Stimulated activated CD8-positive, alpha-beta memory T cell treated with anti-CD3 and anti-CD28 coated beads, Interleukin-7, amount 100 ng/mL, for 4 hours (primary cell): ENCODE measurements around the gene TEKT2.

ENCODE experiments used
- DNase-seq, 2 donors: peaks; one replicate each; pipeline ENCODE4 v3.0.0-alpha.2; 2020; ENCODE audit warnings: low read depth in 2 of 2

TEKT2 gene

GRCh38 chr1:36083635-36084496, at the start of gene TEKT2:
Gene TEKT2 (plus strand): TSS chr1:36084094. CDS start chr1:36084922, 828 bp downstream.
- DNase-seq = no peak

GRCh38 chr1:36034692-36035091, 49.2 kb upstream of the TEKT2 start:
- DNase-seq = no peak

- no peak for DNase-seq
Observed at GRCh38 chr1:36035154-36035553, 48.7 kb upstream of the TEKT2 start.

GRCh38 chr1:36040238-36040637, 43.7 kb upstream of the TEKT2 start:
- DNase-seq = no peak

DNA sequence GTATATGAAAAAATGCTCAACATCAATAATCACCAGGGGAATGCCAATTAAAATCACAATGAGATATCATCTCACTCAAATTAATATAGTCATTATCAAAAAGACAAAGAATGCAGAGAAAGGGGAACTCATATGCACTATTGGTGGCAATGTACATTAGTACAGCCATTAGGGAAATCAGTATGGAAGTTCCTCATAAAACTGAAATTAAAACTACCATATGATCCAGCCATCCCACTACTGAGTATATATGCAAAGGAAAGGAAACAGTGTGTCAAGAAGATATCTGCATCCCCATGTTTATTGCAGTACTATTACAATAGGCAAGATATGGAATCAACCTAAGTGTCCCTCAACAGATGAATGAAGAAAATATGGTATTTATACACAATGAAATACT, 32.1 kb upstream of the TEKT2 start:
- DNase-seq = no peak

DNA sequence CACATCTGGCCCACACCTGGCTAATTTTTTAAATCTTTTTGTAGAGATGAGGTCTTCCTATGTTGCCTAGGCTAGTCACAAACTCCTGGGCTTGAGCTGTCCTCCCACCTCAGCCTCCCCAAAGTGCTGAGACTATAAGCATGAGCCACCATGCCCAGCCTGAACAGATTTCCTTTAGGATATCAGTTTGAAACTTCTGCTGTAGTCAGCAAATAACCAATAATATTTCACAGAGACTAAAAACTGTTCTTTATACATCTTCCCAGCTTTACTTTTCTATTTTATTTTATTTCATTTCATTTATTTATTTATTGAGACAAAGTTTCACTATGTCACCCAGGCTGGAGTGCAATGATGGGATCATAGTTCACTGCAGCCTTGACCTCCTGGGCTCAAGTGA, 29.9 kb upstream of the TEKT2 start:
- no peak for DNase-seq

DNA sequence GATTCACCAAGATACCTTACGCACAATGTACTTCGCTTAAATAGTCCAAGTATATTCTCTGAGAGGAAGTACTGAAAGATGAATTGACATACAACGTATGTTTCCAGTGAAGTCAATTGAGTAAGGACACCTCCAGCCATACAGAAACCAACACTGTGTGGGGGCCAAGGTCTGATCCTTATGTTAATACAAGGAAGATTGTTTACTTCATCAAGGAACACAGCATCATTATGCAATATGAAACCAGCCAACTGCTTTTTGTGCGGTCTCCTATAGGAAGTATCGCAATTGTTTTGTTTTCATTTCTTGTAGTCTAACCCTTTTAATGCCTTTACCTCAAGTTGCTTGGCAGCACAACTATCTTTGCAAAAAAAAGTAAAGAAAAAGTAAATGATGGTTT, 28.2 kb upstream of the TEKT2 start:
- DNase-seq = no peak

DNA sequence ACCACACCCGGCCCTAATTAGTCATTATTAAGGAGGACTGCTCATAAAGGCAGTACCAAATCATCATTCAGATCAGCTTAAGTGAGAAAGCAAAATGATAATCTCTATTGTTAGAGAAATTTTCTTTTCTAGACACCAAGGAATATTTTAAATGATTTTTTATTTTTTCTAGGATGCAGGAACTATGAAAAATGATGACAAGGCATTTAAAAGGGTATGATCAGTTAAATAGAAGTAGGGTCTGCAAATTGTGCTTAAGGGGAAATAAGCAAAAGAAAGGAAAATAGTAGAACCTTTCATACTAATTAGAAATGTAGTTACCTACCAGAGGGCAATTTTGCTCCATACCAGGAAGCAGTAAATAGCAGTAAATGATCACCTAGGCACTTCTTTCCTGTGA, 21.6 kb upstream of the TEKT2 start:
- no peak for DNase-seq

- DNase-seq = no peak
Observed at GRCh38 chr1:36067871-36068270, 16.0 kb upstream of the TEKT2 start.

- no peak for DNase-seq
Observed at GRCh38 chr1:36068866-36069265, 15.0 kb upstream of the TEKT2 start.

DNA sequence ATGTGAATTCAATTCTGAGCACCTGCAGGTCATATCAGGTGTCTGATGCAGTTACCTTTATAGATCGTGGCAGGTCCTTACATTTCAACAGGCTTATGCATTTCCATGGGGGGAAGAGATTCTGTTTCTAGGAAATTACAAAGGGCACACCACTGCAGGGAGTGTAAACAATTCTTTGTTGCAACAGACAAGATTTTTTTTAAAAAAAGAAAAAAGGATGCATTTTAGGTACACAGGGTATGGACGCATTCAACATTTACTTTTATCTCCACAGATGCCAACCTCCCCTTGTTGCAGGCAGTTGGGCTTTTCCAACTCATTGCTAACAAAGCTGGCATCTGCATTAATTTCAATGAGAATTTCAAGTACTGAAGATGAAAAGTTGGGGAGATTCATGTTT, 13.5 kb upstream of the TEKT2 start:
- no peak for DNase-seq

- DNase-seq = no peak
Observed at GRCh38 chr1:36076979-36077573, 6.8 kb upstream of the TEKT2 start.

- no peak for DNase-seq
Observed at GRCh38 chr1:36080236-36080635, 3.7 kb upstream of the TEKT2 start.

- no peak for DNase-seq
Observed at GRCh38 chr1:36080801-36081200, 3.1 kb upstream of the TEKT2 start.

- DNase-seq = no peak
Observed at GRCh38 chr1:36081926-36082485, 1.9 kb upstream of the TEKT2 start.

DNA sequence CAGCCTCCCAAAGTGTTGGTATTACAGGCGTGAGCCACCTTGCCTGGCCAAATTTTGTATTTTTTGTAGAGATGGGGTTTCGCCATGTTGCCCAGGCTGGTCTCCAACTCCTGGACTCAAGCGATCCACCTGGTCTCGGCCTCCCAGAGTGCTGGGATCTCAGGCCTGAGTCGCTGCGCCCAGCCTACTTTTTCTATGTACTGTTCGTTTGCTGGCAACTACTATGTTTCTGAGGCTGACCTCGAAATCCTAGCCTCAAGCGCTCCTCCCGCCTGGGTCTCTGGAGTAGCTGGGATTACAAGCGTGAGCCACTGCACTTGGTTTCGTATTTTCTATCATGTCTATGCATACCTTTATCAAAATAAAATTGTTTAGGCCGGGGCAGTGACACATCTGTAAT, 675 bp upstream of the TEKT2 start:
- DNase-seq = no peak

GRCh38 chr1:36084497-36085115, 712 bp downstream of the TEKT2 start:
- DNase-seq = no peak

GRCh38 chr1:36085126-36085525, 1.2 kb downstream of the TEKT2 start:
- no peak for DNase-seq

GRCh38 chr1:36085686-36086526, 2.0 kb downstream of the TEKT2 start:
- DNase-seq = no peak

- DNase-seq = no peak
Observed at GRCh38 chr1:36086529-36087232, 2.8 kb downstream of the TEKT2 start.
